Measurements from ENCODE around the gene RAB4A.

The RAB4A gene

DNA sequence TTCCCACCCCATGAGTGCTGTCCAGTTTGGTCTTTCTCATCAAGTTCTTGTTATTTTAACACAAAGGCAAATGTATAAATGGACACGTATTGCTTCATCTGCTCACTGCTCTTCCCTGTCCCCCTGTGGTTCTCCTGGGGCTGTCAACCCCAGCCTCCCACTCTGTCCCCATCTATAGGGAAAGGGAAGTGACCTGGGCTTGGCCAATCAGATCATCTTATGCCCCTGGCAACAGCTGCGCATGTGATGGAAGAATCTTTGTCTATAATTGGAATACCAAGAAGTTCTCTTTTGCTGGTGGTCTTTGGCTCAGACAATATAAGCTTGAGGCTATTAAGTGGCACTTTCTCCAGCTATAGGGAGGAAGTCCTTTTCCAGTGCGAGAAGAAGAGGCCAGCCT, 76.6 kb downstream of the RAB4A start:
- Histone ChIP-seq H3K36me3 (replicated peaks) (no peaks in the 10 kb centered on the region), H3K4me3 (no peak overlapping the region), H3K27me3 (ENCODE audit: low read depth) (0 out of 2 replicates have a peak, but pooled peaks cover 2% of the 10 kb centered on the region), H3K9me3 (no peaks in the 10 kb centered on the region), H3K4me1 (peaks cover 5% of the 10 kb centered on the region)
- DNase-seq (ENCODE audit: low spot score in 2 of 2): no peak
- in situ Hi-C loops (cut with MboI; ENCODE audit: low sequenced_read_pairs): no loop called here

DNA sequence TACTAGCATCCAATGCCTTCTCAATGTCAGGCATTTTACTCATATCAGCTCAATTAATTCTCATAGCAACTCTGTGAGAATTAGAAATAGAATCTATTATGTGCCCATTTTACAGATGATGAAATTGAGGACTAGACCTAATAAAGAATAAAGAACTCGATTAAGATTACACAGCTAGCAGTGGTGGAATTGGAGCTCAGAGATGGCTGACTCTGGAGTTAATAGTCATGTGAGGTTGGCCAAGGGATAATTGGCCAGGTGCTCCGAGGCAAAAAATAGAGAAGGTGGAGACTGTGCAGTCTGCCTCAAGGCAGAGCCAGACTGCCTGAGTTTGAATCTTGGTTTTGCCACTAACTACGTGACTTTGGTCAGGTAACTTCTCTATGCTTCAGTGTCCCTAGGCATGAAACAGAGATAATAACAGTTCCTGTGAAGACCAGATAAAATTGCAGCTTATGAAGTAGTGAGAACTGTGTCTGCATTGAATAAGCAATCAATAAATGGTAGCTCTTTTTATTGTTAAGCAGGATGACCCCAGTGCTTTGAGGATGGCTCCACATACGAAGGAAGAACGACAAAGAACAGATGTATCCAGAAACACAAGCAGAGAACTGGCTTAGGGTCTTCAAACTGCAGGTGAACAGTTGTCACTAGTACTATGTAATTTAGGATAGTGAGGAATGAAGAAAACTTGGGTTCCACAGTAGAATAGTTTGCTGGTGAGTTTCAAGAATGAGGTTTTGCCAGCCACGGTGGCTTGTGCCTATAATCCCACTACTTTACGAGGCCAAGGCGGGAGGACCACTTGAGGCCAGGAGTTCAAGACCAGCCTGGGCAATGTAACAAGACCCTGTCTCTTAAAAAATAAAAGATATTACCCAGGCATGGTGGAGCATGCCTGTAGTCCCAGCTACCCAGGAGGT, 78.8 kb downstream of the RAB4A start:
- in situ Hi-C loops (cut with MboI; ENCODE audit: low sequenced_read_pairs): no loop called here
- no peak for DNase-seq (ENCODE audit: low spot score in 2 of 2)
- 0 out of 2 replicates have a peak, but pooled peaks cover 2% of the 10 kb centered on the region for H3K27me3 ChIP-seq (ENCODE audit: low read depth)
- H3K36me3 ChIP-seq (replicated peaks): no peaks in the 10 kb centered on the region
- H3K4me1 ChIP-seq: no peaks in the 10 kb centered on the region
- no peak overlapping the region for H3K4me3 ChIP-seq
- H3K9me3 ChIP-seq: peaks cover 5% of the 10 kb centered on the region

DNA sequence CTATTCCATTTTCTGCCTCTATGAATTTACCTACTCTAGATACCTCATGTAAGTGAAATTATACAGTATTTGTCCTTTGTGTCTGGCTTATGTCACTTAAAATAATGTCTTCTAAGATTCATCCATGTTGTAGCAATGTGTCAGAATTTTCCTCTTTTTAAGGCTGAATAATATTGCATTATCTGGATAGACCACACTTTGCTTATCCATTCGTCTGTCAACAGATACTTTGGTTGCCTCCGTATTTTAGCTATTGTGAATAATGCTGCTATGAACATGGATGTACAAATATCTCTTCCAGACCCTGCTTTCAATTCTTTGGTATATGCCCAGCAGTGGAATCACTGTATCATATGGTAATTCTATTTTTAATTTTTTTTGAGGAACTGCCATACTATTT, 82.1 kb downstream of the RAB4A start:
- DNase-seq (ENCODE audit: low spot score in 2 of 2): no peak
- in situ Hi-C loops (cut with MboI; ENCODE audit: low sequenced_read_pairs): no loop called here
- H3K27me3 ChIP-seq (ENCODE audit: low read depth): no peaks in the 10 kb centered on the region

DNA sequence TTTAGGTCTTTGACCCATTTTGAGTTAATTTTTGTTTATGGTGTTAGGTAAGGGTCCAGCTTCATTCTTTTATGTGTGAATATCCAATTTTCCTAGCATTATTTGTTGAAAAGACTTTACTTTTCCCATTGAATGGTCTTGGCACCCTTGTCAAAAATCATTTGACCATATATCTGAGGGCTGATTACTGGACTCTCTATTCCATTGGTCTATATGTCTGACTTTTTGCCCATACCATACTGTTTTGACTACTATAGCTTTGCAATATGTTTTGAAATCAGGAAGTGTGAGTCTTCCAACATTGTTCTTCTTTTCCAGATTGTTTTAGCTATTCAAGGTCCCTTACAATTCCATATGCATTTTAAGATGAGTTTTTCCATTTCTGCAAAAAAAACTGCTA, 83.3 kb downstream of the RAB4A start:
- Histone ChIP-seq H3K27me3 (ENCODE audit: low read depth) (peaks cover 6% of the 10 kb centered on the region; the same call in 1 of the 2 replicates), H3K4me3 (no peak overlapping the region), H3K36me3 (replicated peaks) (no peaks in the 10 kb centered on the region), H3K4me1 (no peaks in the 10 kb centered on the region), H3K9me3 (peaks cover 7% of the 10 kb centered on the region)
- no peak for DNase-seq (ENCODE audit: low spot score in 2 of 2)
- in situ Hi-C loops (cut with MboI; ENCODE audit: low sequenced_read_pairs): no loop called here

More for the DNA sequence above, 82.1 kb downstream of the RAB4A start:
- Histone ChIP-seq H3K9me3 (peaks cover 7% of the 10 kb centered on the region), H3K36me3 (replicated peaks) (no peaks in the 10 kb centered on the region), H3K4me1 (no peaks in the 10 kb centered on the region), H3K4me3 (no peak overlapping the region)
